Astrocyte (in vitro differentiated cells and primary cell): ENCODE results near the gene SURF6. TPM values are rescaled to one million over a fixed set of nuclear protein-coding genes. Genes with fewer than 3 reads are reported as not detected.

Experiments used
- DNase-seq: peaks from one replicate; pipeline ENCODE4 v3.0.0-alpha.2; 2010; ENCODE audit warnings: low read depth
- FAIRE-seq: peaks from 2 replicates; lab custom pipeline; 2011; peaks lifted over from hg19 to GRCh38; lab: Jason Lieb, UNC
- H2AFZ ChIP-seq: 2 replicates; pipeline ENCODE4 v1.6.0; 2012; ENCODE audit warnings: low read depth, low read length, inconsistent platforms
- H3K27ac ChIP-seq: 2 replicates; pipeline ENCODE4 v1.5.1; 2011; ENCODE audit warnings: low read depth, low read length, inconsistent platforms
- H3K27me3 ChIP-seq: 2 replicates; pipeline ENCODE4 v1.6.0; 2011; ENCODE audit warnings: low read length, inconsistent platforms; ENCODE audit not compliant: insufficient read depth
- H3K36me3 ChIP-seq: 2 replicates; pipeline ENCODE4 v1.5.1; 2011; ENCODE audit warnings: low read length, inconsistent platforms; ENCODE audit not compliant: insufficient read depth
- H3K4me1 ChIP-seq: 2 replicates; pipeline ENCODE4 v1.5.1; 2011; ENCODE audit warnings: low read length, inconsistent platforms; ENCODE audit not compliant: insufficient read depth
- H3K4me2 ChIP-seq: 2 replicates; pipeline ENCODE4 v1.6.0; 2012; ENCODE audit warnings: low read length, inconsistent platforms
- H3K4me3 ChIP-seq: 2 replicates; pipeline ENCODE4 v1.5.1; 2011; ENCODE audit warnings: low read depth, mild to moderate bottlenecking, low read length, inconsistent platforms; ENCODE audit not compliant: insufficient read depth
- H3K79me2 ChIP-seq: 2 replicates; pipeline ENCODE4 v1.6.0; 2012; ENCODE audit warnings: mild to moderate bottlenecking, low read length, inconsistent platforms; ENCODE audit not compliant: insufficient read depth
- H3K9ac ChIP-seq: 2 replicates; pipeline ENCODE4 v1.6.0; 2012; ENCODE audit warnings: mild to moderate bottlenecking, low read length, inconsistent platforms
- H3K9me3 ChIP-seq: 2 replicates; pipeline ENCODE4 v1.5.1; 2012; ENCODE audit warnings: low read depth, mild to moderate bottlenecking, low read length, inconsistent platforms; ENCODE audit not compliant: insufficient read depth
- H4K20me1 ChIP-seq: 2 replicates; pipeline ENCODE4 v1.6.0; 2012; ENCODE audit warnings: low read length, inconsistent platforms; ENCODE audit not compliant: insufficient read depth
- H3K27ac Mint-ChIP-seq: one replicate; pipeline ENCODE4 v1.8.0; 2021; ENCODE audit warnings: mild to moderate bottlenecking, mixed read lengths; ENCODE audit not compliant: unreplicated experiment
- H3K27me3 Mint-ChIP-seq: one replicate; pipeline ENCODE4 v1.8.0; 2021; ENCODE audit warnings: low read depth, mixed read lengths; ENCODE audit not compliant: unreplicated experiment
- H3K36me3 Mint-ChIP-seq: one replicate; pipeline ENCODE4 v1.8.0; 2021; ENCODE audit warnings: low read depth, mixed read lengths; ENCODE audit not compliant: unreplicated experiment
- H3K4me1 Mint-ChIP-seq: one replicate; pipeline ENCODE4 v1.8.0; 2021; ENCODE audit warnings: low read depth, mixed read lengths; ENCODE audit not compliant: unreplicated experiment
- H3K4me3 Mint-ChIP-seq: one replicate; pipeline ENCODE4 v1.8.0; 2021; ENCODE audit warnings: mild to moderate bottlenecking, moderate library complexity, mixed read lengths; ENCODE audit not compliant: unreplicated experiment
- H3K9me3 Mint-ChIP-seq: one replicate; pipeline ENCODE4 v1.8.0; 2021; ENCODE audit warnings: mild to moderate bottlenecking, mixed read lengths; ENCODE audit not compliant: unreplicated experiment
- EZH2 ChIP-seq: IDR thresholded peaks from 2 replicates; pipeline ENCODE4 v1.6.1; 2012; ENCODE audit warnings: mild to moderate bottlenecking, low read length, inconsistent platforms; ENCODE audit not compliant: insufficient read depth
- total RNA-seq: library from RNA; stranded (reverse); gene quantifications from 2 replicates; pipeline ENCODE4 v1.2.1, GENCODE V29; 2021
- TF ChIP-seq, protein P1 (sequence below): IDR thresholded peaks from 2 replicates; pipeline ENCODE4 v1.5.1; 2011; ENCODE audit warnings: low read depth, mild to moderate bottlenecking, inconsistent platforms, low read length, moderate library complexity; ENCODE audit not compliant: insufficient read depth

SURF6 gene
- total RNA-seq, 1 donor from 2014 or later = 25.1 TPM

DNA sequence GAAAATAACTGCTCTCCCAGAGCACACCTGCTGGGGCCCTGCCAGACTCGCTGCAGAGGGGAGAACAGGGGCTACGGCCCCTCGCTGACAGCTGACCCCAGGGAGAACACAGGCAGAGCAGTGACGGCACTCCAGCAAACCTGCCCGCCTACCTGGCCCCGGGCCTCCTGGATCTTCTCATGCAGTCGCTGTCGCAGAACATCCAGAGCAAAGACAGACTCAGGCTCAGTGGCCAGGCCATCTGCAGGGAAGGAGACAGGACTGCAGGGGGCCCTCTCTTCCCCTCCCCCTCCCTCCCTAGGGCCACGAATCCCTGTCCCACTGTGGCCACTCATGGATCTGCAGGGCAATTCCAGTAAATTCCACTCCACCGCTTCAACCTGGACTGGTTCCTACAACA is 2.4 kb downstream of the SURF6 start:
- peak overlapping the region; percentile 14 for H3K4me3 Mint-ChIP-seq
- no peak overlapping the region for H2AFZ ChIP-seq
- peaks cover 36% of the 10 kb centered on the region for H3K79me2 ChIP-seq
- peaks cover 24% of the 10 kb centered on the region for H3K36me3 ChIP-seq
- H3K9me3 Mint-ChIP-seq = no peaks in the 10 kb centered on the region
- H4K20me1 ChIP-seq = peaks cover 40% of the 10 kb centered on the region
- DNase-seq = no peak
- H3K4me2 ChIP-seq = no peak overlapping the region
- no peaks in the 10 kb centered on the region for H3K9me3 ChIP-seq
- TF ChIP-seq EZH2 = no peak
- TF ChIP-seq, protein P1, sequence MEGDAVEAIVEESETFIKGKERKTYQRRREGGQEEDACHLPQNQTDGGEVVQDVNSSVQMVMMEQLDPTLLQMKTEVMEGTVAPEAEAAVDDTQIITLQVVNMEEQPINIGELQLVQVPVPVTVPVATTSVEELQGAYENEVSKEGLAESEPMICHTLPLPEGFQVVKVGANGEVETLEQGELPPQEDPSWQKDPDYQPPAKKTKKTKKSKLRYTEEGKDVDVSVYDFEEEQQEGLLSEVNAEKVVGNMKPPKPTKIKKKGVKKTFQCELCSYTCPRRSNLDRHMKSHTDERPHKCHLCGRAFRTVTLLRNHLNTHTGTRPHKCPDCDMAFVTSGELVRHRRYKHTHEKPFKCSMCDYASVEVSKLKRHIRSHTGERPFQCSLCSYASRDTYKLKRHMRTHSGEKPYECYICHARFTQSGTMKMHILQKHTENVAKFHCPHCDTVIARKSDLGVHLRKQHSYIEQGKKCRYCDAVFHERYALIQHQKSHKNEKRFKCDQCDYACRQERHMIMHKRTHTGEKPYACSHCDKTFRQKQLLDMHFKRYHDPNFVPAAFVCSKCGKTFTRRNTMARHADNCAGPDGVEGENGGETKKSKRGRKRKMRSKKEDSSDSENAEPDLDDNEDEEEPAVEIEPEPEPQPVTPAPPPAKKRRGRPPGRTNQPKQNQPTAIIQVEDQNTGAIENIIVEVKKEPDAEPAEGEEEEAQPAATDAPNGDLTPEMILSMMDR = no peak
- no peaks in the 10 kb centered on the region for H3K27me3 ChIP-seq
- H3K36me3 Mint-ChIP-seq = peaks cover 14% of the 10 kb centered on the region
- no peak overlapping the region for H3K27ac ChIP-seq
- peaks cover 7% of the 10 kb centered on the region for H3K4me1 ChIP-seq
- H3K4me3 ChIP-seq = no peak overlapping the region
- H3K27ac Mint-ChIP-seq = no peak overlapping the region
- no peak for FAIRE-seq
- H3K4me1 Mint-ChIP-seq = peaks cover 14% of the 10 kb centered on the region
- no peaks in the 10 kb centered on the region for H3K27me3 Mint-ChIP-seq
- no peak overlapping the region for H3K9ac ChIP-seq

DNA sequence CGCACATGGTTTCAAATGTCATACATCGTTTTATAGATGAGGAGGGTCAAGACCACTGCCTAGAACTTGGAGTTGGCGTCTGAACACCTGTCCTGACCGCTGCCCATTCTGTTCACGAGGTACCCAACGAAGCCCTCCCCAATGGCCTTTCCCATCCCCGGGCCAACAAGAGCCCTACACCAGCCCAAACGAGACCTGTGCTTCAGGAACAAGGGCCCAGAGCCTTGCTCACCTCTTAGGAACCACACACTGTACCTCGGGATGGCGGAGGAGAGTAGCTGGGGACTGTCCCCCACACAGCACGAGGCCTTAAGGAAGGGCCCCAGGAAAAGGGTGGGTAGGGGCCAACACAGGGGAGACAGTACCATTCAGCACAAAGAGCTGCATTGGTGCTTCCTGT is 3.0 kb downstream of the SURF6 start:
- Histone ChIP-seq H3K4me1 (peaks cover 7% of the 10 kb centered on the region), H3K36me3 (peaks cover 24% of the 10 kb centered on the region), H2AFZ (no peak overlapping the region), H3K9me3 (no peaks in the 10 kb centered on the region), H3K27me3 (no peaks in the 10 kb centered on the region), H3K4me3 (no peak overlapping the region), H3K27ac (no peak overlapping the region), H4K20me1 (peaks cover 40% of the 10 kb centered on the region), H3K4me2 (no peak overlapping the region), H3K9ac (no peak overlapping the region), H3K79me2 (peaks cover 36% of the 10 kb centered on the region)
- Mint-ChIP-seq H3K36me3 (peaks cover 14% of the 10 kb centered on the region), H3K4me3 (peak overlapping the region; percentile 14), H3K9me3 (no peaks in the 10 kb centered on the region), H3K27me3 (no peaks in the 10 kb centered on the region), H3K4me1 (peaks cover 14% of the 10 kb centered on the region), H3K27ac (no peak overlapping the region)
- no peak for TF ChIP-seq EZH2
- TF ChIP-seq, protein P1 = no peak
- FAIRE-seq (no peak), DNase-seq (no peak)

DNA sequence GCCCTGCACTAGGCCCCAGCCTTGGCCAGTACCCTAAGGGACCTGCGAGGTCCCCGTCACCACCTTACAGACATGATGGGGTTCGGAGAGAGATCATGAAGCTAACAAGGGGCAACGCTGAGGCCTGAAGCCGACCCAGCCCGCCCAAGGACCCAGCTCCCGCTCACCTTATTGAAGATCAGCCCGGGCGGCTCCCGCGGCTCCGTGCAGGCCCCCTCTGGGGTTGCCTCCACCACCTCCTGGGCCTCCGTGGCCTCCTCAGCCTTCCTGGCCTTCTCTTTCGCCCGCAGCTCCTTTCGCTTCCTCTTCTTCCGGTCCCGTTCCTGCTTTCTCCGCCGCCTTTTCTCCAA is 3.6 kb downstream of the SURF6 start:
- peaks cover 14% of the 10 kb centered on the region for H3K4me1 Mint-ChIP-seq
- peaks cover 19% of the 10 kb centered on the region for H3K36me3 Mint-ChIP-seq
- Histone ChIP-seq H3K36me3 (peaks cover 24% of the 10 kb centered on the region), H3K4me3 (no peak overlapping the region), H3K4me1 (peaks cover 7% of the 10 kb centered on the region), H3K9ac (no peak overlapping the region), H4K20me1 (peaks cover 40% of the 10 kb centered on the region), H3K9me3 (no peaks in the 10 kb centered on the region), H3K79me2 (peaks cover 36% of the 10 kb centered on the region), H3K4me2 (no peak overlapping the region), H3K27ac (no peak overlapping the region), H3K27me3 (no peaks in the 10 kb centered on the region), H2AFZ (no peak overlapping the region)
- H3K4me3 Mint-ChIP-seq = no peak overlapping the region
- TF ChIP-seq, protein P1 = no peak
- no peak for TF ChIP-seq EZH2
- DNase-seq = no peak
- FAIRE-seq = no peak
- H3K9me3 Mint-ChIP-seq = no peaks in the 10 kb centered on the region
- peaks cover 1% of the 10 kb centered on the region for H3K27me3 Mint-ChIP-seq
- no peak overlapping the region for H3K27ac Mint-ChIP-seq
